Measurements from ENCODE around the gene SLC38A4. TPM values are rescaled to one million over a fixed set of nuclear protein-coding genes. Genes with fewer than 3 reads are reported as not detected.

SLC38A4 gene
- total RNA-seq, 2 experiments from 2014 or later: not detected

- CTCF ChIA-PET: no interaction called here
Measured at GRCh38 chr12:46722394-46723185, 103.2 kb downstream of the SLC38A4 start.

GRCh38 chr12:46718495-46718894 lies 107.3 kb downstream of the SLC38A4 start:
- ChIA-PET POLR2A (no interaction called here), CTCF (no interaction called here)

More at GRCh38 chr12:46722394-46723185, 103.2 kb downstream of the SLC38A4 start:
- POLR2A ChIA-PET: no interaction called here

GRCh38 chr12:46717868-46718267 lies 107.9 kb downstream of the SLC38A4 start:
- CTCF ChIA-PET: no interaction called here
- POLR2A ChIA-PET: no interaction called here

GRCh38 chr12:46717159-46717558 lies 108.6 kb downstream of the SLC38A4 start:
- ChIA-PET CTCF (no interaction called here), POLR2A (no interaction called here)

Data from activated CD8-positive, alpha-beta memory T cell treated with anti-CD3 and anti-CD28 coated beads for 36 hours (primary cell).